Urothelium cell line (cell line): ENCODE results near the gene THEM4.
A peak's percentile ranks its signal among the peaks of the same experiment; 100 is the strongest.
"Not testable (repeated sequence)": the region's sequence is repeated elsewhere in the genome, so short reads cannot be mapped to it uniquely, and the experiment has no call there.

Source experiments
- DNase-seq: peaks from one replicate; pipeline ENCODE4 v3.0.0; 2011; ENCODE audit warnings: low spot score, mixed read lengths
- FAIRE-seq: peaks from 2 replicates; lab custom pipeline; 2011; peaks lifted over from hg19 to GRCh38; lab: Jason Lieb, UNC

The THEM4 gene

DNA sequence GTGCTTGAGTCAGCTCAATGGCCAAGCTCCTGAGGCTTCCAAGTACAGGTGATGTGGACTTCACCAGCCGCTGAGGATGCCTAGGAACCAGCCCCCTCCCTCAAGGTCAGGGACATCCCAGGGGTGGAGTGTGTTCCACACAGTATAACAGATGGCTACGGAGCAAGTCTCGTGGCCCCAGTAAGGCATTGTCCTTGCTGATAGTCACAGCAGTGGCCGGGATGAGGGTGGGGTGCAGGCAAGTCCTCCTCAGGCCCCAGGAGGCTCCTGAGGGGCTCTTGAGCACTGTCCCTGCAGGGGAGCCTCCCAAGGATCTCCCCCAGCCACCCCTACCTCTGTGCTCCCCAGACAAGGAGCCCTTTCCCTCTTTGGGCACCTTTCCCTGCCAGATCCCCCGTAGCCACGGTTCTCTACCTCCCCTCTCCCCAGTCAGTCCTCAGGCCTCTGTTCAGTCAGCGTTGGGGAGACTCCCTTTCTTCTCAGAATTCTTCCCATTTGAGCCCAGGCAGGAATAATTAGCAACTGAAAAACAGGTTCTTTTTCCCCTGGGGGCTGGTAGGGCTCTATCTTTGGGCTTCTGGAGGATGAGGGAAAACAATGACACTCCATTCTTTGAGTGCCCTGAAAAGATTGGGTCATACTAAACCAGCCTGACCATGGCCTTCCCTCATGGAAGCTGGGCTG lies 48.7 kb downstream of the THEM4 start:
- no peak for FAIRE-seq
- DNase-seq, result no peak

DNA sequence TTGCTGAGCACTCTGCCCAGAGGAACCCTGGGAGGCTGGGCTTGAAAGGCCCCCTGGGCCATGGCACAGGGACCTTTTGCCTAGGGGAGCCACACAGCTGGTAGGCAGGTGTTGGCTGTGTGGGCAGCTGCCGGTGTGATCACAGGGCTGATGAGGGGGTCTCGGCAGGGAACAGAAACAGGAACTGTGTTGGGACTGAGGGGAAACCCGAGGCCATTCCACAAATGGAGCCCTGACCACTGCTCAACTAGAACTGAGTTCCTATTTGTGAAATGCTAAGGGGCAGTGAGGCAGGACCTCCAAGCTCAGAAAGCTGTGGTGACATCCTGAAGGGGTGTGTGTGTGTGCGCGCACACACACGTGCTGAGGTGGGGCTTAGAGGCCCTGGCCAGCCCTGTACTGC lies 49.4 kb downstream of the THEM4 start:
- DNase-seq, result no peak
- no peak for FAIRE-seq

DNA sequence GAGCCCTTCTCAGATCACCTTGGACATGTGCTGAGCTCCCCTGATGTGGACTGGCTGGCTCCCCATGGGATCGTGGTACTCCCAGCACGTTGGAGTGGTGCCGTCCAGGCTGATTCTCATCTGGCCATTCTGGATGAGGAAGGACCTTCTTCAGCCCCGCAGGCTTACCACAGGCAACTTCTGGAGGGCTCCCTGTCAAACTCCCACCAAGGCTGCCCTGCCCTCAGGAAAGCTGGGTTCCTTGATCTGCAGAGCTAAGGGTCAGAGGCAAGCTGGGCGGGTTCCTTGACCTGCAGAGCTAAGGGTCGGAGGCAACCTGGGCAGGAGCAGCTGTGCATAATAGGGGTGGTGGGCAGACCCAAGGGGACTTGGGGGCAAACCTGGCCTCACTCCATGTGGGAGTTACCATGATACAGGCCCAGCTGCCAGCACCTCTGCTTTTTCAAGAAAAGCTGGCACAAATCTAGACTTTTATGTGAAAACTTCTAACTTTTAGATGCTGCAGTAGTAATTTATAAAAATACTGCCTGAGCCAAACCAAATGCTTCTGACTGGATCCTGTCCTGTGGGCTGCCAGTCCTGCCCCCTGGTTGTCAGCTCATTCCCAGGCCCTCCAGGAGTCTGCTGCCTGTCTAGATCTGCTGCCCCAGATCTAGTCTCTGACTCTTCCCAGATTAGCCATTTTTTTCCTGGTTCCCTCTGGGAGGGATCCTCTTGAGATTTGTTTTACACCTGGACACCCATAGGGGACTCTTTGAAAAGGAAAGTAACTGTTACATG lies 50.2 kb downstream of the THEM4 start:
- DNase-seq (no peak), FAIRE-seq (no peak)

DNA sequence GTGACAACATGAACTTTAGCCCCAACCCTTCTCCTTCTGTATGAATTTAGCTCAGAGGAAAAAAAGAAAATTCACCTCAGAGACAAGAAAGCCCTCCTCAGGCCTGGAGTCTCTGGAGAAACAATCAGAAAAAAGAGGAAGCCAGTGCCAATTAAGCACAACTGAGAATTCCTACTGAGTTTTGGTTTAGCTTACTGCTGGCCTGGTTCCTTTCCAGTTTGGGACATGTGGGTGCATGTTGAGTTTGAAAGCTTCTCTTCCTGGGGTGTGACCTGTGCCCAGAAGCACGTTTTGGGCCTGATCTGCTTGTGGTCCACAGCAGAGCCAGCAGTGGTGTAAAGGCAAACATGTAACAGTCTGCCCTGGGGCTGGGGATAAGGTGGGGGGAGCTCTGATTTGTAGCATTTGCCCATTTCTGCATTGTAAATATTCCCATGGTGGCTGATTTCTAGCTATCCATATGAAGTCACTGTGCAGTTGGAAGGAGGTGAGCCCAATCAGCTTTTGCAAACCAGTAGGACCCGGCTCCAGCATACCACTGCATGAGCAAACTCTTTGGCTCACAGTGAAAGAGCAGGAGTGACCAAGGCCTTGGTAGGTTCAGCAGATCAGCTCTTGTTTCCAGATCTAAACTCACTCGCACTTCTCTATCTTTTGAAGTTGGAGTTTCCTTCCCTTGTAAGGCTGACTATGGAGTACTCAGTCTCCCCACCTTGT lies 51.1 kb downstream of the THEM4 start:
- no peak for FAIRE-seq
- DNase-seq, result no peak

DNA sequence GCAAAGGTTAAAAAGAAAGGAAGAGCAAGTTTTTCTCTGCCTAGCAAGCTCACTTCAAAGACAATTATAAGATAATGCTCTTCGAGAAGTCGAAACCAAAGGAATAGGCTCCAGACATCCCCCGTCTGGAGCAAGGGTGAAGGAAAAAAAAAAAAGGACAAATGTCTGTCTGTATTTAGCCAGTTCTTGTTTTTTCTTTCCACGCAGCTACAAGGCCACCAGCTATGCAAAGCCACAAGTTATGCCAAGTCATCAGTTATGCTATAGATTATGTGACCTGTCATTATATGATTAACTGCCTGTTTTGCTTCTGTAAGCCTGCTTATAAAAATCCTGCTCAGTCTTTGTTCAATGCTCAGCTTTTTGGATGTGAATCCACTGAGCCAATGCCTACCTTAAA lies 53.4 kb downstream of the THEM4 start:
- no peak for DNase-seq
- no peak for FAIRE-seq

DNA sequence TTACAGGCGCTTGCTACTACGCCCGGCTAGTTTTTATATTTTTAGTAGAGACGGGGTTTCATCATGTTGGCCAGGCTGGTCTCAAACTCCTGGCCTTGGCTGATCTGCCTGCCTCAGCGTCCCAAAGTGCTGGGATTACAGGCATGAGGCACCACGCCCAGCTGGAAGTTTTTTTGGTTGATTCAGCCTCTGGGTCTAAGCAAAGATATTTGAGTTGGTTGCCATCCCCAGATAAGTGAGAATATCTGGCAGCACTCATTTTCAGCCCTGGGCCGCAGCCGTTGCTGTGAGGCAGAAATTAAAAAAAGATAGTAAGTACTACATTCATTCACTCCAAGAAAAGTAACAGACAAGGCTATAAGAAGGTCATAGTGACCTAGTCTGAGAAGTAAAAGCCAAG lies 53.8 kb downstream of the THEM4 start:
- DNase-seq, FAIRE-seq: not testable (repeated sequence)

DNA sequence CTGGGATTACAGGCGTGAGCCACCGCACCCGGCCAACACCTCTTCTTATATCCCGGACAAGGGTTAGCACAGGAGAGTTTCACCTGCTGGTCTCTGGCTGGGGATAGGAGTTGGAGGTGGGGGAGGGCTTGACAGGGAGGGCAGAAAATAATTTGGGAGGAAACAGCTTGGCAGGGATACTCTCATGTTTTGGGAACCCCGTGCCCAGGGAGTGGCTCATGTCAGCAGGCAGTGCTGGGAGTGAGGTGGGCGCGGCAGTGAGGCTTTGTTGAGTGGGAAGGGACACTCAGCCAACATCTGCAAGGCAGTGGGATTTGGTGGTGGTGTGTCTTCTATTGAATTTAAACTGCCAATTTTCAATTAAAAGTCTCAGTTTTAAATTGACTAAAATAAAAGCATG lies 54.7 kb downstream of the THEM4 start:
- FAIRE-seq (no peak), DNase-seq (no peak)

DNA sequence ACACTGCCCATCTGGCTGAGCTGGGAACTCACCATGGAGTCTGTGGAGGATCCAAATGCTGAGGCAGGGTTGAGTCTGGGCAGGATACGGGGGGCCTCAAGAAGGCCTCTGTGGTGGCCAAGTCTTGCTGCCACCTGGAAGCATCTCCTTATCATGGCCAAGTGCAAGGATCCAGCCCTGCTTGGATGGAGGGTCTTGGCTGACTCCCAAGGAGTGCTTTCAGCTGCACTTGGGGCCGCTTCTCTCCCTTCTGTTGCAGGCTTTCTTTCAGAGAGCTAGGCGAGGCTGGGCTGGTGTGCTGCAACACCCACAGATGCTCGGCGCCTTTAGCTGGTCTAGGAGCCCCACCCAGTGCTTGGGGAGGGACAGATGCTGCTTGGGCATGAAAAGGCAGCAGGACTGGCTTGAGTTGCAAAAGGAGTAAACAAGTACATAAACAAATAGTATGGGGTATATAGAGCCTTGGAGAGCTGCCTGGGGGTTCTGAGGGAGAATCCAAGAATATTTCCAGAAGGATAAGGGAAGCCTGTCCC lies 55.8 kb downstream of the THEM4 start, which contains the start of gene THEM5:
Gene THEM5, minus strand, starts transcription at position 302 of the 533 bp plus-strand sequence. Its CDS starts 147 bp downstream, at position 155.
- DNase-seq (no peak), FAIRE-seq (no peak)

DNA sequence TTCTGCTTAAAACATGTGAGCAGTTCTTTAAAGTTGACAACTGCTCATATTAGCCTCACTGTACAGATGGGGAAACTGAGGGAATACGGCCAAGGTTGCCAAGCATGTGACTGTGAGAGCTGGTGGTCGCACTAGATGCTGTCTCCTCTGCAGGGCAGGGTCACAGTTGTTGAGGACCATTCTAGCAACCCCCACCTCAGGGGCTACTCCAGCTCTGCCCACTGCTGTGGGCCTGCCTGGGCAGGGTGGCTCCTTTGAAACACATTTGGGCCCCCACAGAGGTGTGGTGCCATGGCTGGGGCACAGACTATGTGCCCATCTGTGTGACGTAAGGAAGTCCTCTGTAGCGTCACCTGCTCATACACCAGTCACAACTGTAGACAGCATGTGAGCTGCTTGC lies 56.6 kb downstream of the THEM4 start:
- DNase-seq, result no peak
- FAIRE-seq, result no peak

DNA sequence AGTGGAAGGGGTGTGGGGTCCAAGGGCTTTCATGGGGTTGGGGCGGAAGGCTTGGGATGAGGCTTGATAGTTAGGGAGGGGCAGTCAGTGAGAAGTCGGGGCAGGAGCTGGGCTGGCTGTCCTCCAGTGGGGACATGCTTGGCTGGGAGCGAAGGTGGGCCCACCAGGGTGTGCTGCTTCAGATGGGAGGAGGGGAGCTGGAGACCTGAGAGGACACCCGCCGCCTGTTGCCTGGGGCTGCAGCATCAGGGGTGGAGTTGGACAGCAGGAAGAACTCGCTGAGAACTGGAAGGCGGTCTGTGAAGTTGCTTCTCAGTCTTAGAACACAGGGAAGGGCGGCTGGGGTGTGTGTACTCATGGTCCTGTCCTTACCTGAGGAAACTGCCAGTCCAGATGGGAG lies 57.4 kb downstream of the THEM4 start:
- DNase-seq, result no peak
- FAIRE-seq, result no peak

DNA sequence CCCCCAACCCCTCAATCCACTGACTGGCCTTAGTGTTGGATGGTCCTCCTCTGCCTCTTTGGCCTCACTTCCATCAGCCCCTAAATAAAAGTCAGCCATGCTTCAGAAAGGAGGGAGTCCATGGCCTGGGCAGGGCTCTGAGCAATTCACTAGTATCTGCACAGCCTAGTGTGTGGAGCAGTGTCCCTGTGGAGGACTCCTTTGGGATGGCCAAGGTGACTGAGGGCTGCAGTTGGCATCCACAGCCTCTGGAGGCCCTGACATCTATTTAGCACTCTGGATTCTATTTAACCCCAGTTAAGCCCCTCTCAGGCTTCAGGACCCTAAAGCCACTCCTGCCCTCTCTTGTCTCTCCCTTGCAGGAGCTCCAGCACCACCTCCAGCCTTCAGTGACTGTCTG lies 59.4 kb downstream of the THEM4 start:
- no peak for FAIRE-seq
- no peak for DNase-seq

DNA sequence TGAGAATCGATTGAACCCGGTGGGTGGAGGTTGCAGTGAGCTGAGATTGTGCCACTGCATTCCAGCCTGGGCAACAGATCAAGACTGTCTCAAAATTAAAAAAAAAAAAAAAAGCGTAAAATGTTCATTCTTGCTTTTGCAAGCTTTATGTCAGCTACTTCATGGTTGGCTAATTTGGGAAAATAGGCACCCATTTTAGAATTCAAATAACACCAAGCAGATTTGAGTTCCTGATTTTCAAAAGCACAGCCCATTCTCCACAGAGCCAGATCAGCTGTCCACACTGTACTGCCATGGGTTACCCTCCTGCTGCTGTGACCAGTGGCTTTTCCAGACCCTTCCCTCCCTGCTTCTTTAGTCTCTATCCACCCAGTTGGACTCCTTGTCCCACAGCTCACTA lies 60.2 kb downstream of the THEM4 start:
- FAIRE-seq (no peak), DNase-seq (no peak)

DNA sequence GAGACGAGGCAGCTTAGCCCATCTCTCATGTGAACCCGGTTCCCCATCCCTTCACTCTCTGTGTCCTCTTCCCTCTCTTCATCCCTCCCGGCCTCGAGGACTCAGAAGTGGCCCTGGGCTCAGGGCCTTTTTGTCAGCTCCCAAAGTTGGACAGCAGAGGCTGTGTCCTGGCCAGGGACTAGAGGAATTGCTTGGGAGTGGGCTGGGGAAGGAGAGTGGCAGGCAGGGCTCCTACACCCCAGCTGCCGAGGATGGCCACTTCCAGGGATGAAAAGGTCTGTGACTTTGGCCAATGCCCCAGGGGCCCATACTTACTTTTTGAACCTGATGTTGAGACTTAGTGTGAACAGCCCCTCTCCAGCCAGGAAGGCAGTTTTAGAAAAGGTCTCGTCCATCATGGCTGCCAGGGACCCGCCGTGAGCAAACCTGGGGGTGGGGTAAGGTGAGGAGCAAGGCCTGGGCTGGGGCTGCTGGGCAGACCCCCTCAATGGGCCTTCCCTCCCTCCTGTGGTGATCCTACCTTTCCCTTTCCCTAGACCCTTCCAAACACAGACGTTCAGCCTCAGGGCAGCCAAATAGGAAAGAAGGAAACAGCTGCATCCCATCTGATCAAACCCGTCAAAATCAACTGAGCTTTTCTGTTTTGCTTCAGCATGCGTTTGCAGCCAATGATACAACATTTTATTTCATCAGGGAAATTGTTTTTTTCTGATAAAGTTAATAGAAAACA lies 61.3 kb downstream of the THEM4 start:
- no peak for FAIRE-seq
- DNase-seq, result no peak

DNA sequence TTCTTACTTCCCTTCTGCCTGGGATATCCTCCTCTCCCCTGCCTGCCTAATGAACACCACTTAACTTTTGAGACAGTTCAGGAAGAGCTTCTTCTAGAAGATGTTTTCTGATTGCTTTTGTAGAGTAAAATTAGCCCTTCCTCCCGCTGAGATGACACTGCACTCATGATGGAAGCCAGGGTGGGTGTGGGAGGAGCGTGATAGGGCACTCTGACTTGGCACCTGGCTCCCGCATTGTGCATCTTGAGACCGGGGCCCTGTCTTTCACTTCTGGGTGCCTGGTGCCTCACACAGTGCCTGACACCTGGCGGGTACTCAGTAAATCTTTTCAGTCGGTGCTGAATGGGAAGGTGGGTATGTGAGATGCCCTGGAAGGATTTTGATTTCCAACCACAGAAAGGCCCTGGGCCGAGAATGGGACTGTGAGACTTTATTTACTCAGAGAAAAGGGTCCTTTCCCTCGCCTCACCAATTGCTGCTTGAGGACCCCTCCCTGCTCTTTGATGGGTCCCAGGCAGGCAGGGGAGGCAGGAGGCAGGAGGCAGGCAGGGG lies 62.5 kb downstream of the THEM4 start:
- DNase-seq (no peak), FAIRE-seq (no peak)

DNA sequence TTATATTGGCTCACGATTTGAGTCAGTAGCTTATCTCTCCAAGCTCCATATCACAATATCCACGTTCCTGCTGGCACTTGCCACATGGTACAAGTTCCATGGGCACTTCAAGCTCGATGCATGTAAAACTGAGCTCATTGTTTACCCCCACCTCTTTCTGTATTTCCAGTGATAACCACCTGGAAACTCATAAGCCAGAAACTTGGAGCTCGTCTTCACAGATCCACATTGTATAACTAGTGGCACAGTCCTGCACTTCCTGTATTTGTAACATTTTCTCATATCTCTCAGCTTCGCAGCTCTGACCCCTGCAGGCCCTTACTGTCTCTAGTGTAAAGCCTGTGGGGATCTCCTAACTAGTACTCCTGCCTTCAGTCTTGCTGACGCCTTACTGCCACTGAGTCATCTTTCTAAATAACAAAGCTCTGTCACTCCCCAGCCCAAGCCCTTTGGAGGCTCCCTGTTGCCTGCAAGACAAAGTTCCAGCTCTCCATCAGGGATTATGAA lies 63.2 kb downstream of the THEM4 start:
- DNase-seq (peak; percentile 73), FAIRE-seq (no peak)

DNA sequence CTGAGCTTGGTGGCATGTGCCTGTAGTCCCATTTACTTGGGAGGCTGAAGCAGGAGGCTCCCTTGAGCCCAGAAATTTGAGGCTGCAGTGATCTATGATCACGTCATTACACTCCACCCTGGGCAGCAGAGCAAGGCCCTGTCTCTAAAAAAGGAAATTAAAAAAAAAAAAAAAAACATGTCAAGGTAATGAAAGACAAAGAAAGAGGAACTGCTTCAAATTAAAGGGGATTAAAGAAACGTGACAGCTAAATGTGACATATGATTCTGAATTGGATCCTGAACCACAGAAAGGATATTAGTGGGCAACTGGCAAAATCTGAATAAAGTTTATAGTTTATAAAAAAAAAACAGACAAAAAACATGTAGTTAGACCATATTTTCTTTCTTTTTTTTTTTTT lies 65.9 kb downstream of the THEM4 start:
- no peak for FAIRE-seq
- no peak for DNase-seq

DNA sequence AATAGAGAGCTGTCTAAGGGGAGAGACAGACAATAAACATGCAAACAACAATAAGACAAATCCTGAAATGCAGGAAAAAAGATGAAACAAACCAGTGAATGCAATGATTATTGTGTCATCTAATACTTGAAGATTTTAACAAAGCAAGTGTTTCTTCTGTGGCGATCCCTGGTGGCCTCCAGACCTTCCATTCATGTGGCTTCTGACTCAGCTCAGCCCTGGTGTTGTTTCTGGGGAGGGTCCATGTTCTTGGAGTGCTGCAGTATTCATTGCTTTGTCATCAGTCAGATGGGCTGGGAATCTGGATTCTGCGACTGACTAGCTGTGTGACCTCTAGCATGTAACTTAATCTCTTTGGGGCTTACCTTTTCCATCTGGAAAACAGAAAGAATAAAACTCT lies 68.2 kb downstream of the THEM4 start:
- no peak for FAIRE-seq
- peak; percentile 73 for DNase-seq

DNA sequence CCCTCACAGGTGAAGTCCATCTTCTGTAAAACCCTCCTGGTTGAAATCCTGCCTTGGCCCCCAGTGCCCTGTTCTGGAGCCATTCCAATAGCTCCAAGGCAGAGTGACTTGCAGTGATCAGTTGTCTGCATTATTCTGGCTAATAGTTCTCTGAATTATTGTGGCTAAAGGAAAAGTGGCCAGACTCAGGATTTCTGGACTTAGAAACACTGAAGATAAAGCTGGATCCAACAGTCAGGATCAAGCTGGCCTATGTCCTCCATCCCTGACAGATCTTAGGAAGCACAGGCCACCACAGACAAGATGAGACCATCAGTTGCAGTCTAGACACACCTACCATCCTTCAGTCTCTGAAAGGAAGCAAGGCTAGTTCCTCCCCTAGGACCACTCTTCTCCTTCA lies 68.9 kb downstream of the THEM4 start:
- FAIRE-seq (no peak), DNase-seq (no peak)

DNA sequence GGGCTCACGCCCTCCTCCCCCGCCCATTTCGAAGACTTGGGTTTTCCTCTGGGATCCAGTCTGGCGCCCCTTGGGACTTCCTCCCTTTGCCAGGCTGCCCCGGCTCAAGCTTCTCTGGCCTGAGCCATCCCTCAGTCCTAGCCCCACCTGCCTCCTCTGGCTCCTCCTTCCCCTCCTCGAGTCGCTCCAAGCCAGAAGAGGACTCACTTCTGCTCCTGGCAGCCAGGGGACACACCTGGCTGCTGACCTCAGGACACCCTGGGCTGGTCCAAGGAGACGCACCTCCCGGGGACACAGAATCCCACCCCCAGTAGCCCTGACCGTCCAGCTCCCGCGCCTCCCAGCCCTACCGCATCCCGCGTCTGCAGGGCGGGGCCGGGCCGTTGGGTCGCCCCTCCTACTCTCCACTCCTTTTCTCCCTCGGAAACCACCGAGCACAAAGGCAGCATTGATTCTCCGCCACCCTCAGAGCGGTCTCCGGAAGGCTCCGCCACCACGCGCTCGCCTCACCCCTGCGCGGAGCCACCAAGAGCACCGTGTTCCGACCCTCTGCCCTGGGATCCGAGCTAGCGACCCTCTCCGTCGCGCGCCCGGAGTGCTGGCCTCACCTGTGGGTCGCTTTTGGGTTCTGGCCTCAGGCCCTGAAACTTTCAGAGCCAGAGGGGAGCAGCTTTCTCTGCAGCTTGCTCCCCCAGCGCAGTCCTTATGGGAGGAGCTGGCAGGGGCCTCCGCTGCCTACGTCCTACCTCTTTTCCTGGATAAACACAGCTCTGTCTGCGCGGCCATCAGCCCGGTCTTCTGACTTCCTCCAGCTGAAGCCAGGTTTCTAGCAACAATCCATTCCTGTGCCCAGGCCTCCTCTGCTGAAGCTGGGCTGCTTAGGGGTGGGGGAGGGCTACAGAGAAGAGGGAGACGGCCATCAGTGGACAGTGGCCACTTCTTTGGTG lies 69.6 kb downstream of the THEM4 start, which contains the start of gene C2CD4D:
Gene C2CD4D, minus strand, starts transcription at position 364 of the 947 bp plus-strand sequence. CDS start 831 bp downstream, outside the sequence.
- DNase-seq, result no peak
- no peak for FAIRE-seq
